GM19395 (cell line): Measurements from ENCODE around the gene VCP.

Experiments used
- ATAC-seq: cut with Tn5 transposase; IDR thresholded peaks from one replicate; pipeline ENCODE4 v1.9.1; 2021; ENCODE audit warnings: mild to moderate bottlenecking, moderate library complexity; ENCODE audit not compliant: unreplicated experiment

VCP gene

DNA sequence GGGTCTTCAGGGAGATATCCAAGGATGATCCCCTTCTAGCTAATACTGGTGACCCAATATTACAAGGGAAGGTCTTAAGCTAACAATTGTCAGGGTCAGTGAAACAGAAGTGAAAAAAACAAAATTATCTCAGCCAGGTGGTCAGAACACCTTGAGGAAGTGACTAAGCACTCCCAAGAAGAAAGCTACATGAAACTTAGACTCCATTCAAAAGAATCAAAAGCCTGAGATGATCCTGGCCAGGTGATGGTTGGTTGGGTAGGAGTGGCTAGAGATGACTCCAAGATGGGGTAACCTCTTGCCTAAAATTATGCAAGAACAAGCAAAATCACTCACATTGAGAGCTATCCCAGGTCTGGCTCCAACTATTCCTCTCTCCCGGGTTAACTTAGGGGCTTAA is 5.4 kb downstream of the VCP start:
- ATAC-seq = no peak

DNA sequence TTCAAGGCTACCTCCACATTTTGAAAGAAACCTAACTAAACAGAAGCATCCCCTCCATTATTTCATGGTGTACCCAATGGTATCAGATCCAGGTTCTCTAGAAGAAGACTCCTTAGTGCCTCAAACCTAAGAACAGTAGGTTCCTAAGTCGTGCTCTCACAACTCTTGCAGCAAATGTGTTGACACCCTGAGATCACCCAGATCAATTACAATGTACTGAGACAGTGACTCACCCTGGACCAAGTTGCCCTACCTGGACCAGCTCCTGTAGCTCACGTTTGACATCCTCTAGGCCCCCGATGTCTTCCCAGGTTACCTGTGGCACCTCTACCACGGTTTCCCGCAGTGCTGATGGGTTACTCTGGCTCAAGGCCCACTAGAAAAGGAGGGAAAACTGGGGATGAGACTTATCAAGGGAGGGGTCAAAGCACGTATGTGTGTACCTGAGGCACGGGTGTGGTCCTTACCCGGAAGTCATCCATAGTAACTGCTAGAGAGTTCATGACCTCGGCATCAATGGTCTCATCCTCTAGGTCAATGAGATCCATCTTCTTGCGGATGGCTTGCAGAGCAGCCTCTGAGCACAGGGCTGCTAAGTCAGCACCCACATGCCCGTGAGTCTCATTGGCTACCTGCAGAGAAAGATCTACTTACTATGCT is 11.7 kb downstream of the VCP start:
- ATAC-seq = no peak

DNA sequence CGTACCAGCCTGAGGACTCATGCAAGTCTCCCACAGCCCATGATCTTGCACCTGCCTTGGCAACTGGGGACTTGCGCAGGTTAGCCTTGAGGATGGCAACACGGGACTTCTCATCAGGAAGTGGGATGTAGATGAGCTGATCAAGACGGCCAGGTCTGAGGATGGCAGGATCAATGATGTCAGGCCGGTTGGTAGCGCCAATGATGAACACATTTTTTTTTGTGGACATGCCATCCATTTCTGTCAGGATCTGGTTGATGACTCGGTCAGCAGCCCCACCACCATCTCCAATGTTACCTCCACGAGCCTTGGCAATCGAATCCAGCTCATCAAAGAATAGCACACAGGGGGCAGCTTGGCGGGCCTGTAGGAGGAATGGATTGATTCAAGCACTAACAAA is 13.0 kb downstream of the VCP start:
- no peak for ATAC-seq

DNA sequence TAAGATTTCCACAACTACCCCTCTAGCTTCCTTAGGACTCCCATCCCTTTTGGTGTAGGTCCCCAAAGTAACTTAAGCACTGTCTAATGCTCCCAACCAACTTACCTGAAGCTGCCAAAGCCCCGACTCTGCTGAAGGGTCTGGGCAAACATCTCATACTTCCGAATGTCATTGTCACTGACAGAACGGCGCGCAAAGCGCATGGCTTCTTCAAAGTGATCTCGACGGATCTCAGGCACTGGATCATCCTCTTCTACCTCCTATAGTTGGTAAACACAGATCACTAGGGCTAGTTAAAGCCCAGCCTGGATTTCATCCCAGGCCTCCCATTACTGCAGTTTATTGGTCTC is 15.2 kb downstream of the VCP start:
- no peak for ATAC-seq

DNA sequence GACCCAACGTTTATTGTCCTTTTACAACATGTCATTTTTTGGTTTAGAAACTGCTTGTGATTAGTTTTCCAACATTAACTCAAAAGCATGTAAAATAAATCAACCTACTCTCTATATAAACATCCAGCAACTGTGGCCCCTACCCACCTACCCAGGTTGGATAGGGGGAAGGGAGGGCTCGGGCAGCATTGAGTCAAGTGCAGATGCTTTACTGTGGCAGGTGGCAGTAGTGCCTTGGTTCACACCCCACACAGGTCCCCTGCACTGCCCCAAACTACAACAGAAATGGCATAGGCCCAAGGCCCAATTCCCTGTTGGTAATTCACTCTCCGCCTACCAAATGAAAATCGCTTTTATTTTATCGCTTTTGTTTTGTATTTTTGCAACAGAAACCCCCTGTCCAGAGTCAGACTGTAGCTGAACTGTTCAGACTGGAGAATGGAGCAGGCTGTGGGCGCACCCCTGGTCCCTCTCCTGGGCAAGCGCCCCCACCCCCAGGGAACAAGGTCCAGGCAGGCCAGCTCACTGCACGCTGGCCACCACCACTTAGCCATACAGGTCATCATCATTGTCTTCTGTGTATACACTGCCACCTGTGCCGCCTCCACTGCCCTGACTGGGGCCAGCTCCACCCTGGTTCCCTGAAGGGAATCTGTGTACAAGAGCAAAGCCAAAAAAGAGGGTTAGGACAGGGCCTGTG is 15.7 kb downstream of the VCP start:
- no peak for ATAC-seq

GRCh38 chr9:35054871-35055644 is 17.4 kb downstream of the VCP start:
- ATAC-seq = no peak

DNA sequence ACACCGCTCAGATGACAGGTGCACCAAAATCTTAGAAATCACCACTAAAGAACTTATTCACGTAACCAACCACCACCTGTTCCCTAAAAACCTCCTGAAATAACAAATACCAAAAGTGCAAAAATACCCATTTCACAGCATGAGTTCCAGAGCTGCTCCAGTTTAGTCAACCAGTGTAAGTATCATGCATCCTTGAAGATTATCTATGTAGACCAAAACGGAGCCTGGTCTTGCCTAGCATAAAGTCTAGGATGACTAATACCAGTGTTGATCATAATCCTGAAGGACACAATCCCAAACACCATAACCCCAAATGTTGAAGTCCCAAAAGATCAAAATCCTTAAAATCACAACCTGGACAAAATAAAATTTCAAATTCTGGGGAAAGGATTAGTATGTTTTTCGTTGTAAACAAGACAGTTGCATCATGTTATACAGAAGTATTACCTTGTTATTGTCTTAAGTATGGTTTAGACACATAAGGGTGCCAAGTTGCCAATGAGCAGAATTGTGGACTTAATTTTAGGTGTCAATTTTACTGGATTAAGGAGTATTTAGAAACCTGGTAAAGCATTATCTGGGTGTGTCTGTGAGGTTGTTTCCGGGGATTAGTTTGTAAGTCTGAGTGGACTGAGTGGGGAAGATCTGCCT is 18.1 kb downstream of the VCP start:
- no peak for ATAC-seq

DNA sequence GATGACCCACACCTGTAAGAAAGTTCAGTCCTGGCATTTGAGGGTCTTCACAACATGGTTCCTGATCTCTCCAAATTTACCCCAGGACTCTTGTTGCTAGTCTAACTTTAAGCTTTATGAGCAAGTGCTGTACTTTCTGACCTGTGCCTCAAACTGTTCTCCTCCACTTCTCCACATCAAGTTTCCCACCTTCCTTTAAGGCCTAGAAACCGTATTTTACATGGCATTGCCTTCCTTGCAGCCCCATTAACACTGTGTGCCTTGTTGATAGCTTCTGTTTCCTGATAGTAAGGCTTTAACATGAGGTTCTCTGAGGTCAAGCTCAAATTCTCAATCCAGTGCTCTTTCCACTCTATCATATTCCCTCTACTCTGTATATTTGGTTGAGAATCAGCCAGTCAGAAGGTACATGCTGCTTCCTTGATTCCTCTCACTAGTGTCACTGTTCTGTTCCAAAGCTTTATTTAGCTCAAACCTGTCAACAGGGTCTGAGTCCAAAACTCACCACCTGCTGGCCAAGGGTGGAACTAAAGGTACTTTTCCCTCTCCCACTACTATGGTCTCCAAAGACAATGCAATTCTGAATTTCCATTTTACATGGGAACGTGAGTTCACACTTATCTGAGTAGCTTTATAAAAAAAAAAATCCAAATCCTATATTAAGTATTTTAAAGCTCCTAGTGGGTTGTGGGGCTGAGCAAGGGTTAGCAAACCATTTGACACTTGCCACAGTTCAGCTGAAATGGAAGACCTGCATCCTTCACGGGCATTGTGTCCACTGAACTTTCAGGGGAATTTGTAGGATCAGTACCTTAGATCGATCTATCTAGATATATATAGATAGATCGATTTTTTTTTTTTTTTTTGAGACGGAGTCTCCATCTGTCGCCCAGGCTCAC is 21.1 kb downstream of the VCP start:
- ATAC-seq = no peak

DNA sequence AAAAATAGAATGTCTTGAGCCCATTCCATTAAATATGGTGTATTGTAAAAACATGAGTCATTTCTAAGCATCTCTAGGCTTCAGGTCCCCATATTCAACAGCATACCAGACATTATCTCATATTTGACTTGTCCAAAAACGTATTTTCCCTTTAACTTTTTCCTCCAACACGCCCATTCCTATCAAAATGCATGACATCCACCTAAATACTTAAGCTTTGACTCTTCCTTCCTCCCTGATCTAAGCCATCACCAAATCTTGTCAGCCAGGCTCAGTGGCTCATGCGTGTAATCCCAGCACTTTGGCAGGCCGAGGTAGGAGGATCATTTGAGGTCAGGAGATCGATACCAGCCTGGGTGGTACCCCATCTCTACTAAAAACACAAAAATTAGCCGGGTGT is 23.9 kb downstream of the VCP start:
- ATAC-seq = no peak

DNA sequence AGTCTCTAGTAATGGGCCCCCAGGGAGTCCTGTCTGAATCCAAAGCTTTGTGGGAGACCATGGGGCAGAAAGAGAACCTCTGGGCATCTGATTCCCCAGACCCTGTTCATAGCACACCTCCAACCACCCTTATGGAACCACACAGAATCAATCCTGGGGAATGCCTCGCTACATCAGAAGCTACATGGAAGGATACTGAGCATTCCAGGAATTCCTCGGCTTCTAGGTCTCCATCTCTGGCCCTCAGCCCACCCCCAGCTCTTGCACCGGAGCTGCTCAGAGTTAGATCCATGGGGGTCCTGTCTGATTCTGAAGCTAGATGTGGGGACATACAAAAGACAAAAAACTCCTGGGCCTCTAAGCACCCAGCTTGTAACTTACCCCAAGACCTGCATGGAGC is 28.4 kb downstream of the VCP start:
- no peak for ATAC-seq

DNA sequence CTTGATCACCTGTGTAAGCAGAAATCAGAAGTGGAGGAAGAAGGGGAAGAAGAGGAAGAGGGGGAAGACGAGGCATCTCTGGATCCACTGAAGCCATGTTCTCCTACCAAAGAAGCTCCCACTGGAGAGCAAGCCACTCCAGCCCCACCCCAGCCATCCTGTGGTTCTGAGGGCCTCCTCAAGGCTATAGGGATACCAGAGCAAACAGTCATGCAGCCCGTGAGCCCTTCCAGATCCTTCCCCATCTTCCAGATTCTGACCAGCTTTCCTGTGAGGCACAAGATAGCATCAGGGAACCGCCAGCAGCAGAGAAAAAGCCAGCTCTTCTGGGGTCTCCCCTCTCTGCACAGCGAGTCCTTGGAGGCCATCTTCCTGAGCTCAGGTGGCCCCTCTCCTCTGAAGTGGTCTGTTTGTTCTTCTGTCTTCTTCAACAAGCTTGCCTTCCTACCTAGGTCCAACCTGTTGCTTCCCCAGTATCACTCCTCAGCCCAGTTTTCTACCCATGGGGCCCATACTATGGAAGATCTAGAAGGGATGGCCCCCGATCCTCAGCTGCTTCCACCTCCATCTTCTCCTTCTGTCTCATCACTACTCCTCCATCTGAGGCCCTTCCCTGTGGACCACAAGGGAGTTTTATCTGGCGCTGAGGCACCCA is 29.4 kb downstream of the VCP start:
- no peak for ATAC-seq

GRCh38 chr9:35042081-35042604 is 30.3 kb downstream of the VCP start:
- ATAC-seq = no peak

GRCh38 chr9:35035851-35036701 is 36.3 kb downstream of the VCP start:
- no peak for ATAC-seq

- ATAC-seq = no peak
These were observed 39.3 kb downstream of the VCP start for GRCh38 chr9:35033101-35033500.

- no peak for ATAC-seq
These were observed 42.6 kb downstream of the VCP start for GRCh38 chr9:35029852-35030251.

- ATAC-seq = no peak
These were observed 43.2 kb downstream of the VCP start for GRCh38 chr9:35029241-35029640.

- ATAC-seq = no peak
These were observed 44.1 kb downstream of the VCP start for GRCh38 chr9:35028341-35028740.

- no peak for ATAC-seq
These were observed 44.6 kb downstream of the VCP start for GRCh38 chr9:35027860-35028259.

GRCh38 chr9:35027374-35027773 is 45.1 kb downstream of the VCP start:
- ATAC-seq = no peak
